ENCODE results near the gene ZBTB45.
"Not testable (repeated sequence)": the region's sequence is repeated elsewhere in the genome, so short reads cannot be mapped to it uniquely, and the experiment has no call there.

ZBTB45 gene

DNA sequence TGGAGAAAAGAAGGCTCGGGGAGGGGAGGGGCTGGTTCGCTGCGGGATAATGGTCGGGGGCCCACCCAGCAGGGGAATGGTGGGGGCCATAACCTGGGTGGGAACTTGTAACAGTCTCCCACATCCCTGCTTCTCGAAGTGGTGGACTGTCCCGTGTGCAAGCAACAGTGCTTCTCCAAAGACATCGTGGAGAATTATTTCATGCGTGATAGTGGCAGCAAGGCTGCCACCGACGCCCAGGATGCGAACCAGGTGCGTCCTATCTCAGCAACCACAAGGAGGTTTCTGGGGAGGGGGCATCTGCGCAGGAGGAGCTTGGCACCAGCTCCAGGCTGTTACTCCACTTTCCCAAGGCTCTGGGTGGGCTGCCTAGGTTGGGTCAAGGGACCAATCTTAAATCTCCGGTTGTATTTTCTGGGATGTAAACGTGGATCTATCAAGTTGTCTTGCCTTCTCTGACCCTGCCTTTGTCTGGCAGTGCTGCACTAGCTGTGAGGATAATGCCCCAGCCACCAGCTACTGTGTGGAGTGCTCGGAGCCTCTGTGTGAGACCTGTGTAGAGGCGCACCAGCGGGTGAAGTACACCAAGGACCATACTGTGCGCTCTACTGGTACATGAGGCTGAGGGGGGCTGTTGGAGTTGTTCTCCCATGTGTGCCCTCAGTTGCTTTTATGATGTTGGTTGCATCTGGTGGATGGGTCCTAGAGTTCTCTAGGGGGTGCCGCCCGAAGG is 25.8 kb upstream of the ZBTB45 start:
- no peak for ATAC-seq
- no peak for TF ChIP-seq TCF4 (CRISPR knock-in tag; IDR thresholded peaks at IDR 0.05; ENCODE audit: borderline replicate concordance)
- no peak for TF ChIP-seq BACH2 (CRISPR knock-in tag; IDR thresholded peaks at IDR 0.05; ENCODE audit: borderline replicate concordance)
- no peak for TF ChIP-seq SNAI2 (CRISPR knock-in tag; IDR thresholded peaks at IDR 0.05)
- TF ChIP-seq, protein P1, sequence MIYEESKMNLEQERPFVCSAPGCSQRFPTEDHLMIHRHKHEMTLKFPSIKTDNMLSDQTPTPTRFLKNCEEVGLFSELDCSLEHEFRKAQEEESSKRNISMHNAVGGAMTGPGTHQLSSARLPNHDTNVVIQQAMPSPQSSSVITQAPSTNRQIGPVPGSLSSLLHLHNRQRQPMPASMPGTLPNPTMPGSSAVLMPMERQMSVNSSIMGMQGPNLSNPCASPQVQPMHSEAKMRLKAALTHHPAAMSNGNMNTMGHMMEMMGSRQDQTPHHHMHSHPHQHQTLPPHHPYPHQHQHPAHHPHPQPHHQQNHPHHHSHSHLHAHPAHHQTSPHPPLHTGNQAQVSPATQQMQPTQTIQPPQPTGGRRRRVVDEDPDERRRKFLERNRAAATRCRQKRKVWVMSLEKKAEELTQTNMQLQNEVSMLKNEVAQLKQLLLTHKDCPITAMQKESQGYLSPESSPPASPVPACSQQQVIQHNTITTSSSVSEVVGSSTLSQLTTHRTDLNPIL (CRISPR knock-in tag; IDR thresholded peaks at IDR 0.05; ENCODE audit: low read depth), result no peak
- TF ChIP-seq ZNF70 (CRISPR knock-in tag; IDR thresholded peaks at IDR 0.05), result no peak
- TF ChIP-seq, protein P2, sequence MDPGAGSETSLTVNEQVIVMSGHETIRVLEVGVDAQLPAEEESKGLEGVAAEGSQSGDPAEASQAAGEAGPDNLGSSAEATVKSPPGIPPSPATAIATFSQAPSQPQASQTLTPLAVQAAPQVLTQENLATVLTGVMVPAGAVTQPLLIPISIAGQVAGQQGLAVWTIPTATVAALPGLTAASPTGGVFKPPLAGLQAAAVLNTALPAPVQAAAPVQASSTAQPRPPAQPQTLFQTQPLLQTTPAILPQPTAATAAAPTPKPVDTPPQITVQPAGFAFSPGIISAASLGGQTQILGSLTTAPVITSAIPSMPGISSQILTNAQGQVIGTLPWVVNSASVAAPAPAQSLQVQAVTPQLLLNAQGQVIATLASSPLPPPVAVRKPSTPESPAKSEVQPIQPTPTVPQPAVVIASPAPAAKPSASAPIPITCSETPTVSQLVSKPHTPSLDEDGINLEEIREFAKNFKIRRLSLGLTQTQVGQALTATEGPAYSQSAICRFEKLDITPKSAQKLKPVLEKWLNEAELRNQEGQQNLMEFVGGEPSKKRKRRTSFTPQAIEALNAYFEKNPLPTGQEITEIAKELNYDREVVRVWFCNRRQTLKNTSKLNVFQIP (CRISPR knock-in tag; IDR thresholded peaks at IDR 0.05; ENCODE audit: borderline replicate concordance, low read depth), result no peak

DNA sequence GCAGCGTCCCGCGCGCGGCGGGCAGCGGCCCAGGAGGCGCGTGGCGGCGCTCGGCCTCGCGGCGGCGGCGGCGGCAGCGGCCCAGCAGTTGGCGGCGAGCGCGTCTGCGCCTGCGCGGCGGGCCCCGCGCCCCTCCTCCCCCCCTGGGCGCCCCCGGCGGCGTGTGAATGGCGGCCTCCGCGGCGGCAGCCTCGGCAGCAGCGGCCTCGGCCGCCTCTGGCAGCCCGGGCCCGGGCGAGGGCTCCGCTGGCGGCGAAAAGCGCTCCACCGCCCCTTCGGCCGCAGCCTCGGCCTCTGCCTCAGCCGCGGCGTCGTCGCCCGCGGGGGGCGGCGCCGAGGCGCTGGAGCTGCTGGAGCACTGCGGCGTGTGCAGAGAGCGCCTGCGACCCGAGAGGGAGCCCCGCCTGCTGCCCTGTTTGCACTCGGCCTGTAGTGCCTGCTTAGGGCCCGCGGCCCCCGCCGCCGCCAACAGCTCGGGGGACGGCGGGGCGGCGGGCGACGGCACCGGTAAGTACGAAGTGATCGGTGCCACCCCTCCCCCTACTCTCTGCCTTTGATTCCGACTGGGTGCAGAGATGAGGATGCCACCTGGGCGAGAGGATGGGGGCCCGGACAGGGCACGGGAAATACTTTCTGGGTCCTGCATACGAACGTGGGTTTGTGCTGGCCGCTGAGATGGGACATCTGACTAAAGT is 25.1 kb upstream of the ZBTB45 start:
- TF ChIP-seq, protein P3, sequence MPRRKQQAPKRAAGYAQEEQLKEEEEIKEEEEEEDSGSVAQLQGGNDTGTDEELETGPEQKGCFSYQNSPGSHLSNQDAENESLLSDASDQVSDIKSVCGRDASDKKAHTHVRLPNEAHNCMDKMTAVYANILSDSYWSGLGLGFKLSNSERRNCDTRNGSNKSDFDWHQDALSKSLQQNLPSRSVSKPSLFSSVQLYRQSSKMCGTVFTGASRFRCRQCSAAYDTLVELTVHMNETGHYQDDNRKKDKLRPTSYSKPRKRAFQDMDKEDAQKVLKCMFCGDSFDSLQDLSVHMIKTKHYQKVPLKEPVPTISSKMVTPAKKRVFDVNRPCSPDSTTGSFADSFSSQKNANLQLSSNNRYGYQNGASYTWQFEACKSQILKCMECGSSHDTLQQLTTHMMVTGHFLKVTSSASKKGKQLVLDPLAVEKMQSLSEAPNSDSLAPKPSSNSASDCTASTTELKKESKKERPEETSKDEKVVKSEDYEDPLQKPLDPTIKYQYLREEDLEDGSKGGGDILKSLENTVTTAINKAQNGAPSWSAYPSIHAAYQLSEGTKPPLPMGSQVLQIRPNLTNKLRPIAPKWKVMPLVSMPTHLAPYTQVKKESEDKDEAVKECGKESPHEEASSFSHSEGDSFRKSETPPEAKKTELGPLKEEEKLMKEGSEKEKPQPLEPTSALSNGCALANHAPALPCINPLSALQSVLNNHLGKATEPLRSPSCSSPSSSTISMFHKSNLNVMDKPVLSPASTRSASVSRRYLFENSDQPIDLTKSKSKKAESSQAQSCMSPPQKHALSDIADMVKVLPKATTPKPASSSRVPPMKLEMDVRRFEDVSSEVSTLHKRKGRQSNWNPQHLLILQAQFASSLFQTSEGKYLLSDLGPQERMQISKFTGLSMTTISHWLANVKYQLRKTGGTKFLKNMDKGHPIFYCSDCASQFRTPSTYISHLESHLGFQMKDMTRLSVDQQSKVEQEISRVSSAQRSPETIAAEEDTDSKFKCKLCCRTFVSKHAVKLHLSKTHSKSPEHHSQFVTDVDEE (CRISPR knock-in tag; IDR thresholded peaks at IDR 0.05), result no peak
- no peak for TF ChIP-seq OSR1 (CRISPR knock-in tag; IDR thresholded peaks at IDR 0.05)
- TF ChIP-seq TCF4 (CRISPR knock-in tag; IDR thresholded peaks at IDR 0.05; ENCODE audit: borderline replicate concordance), result no peak
- TF ChIP-seq ISL1 (CRISPR knock-in tag; IDR thresholded peaks at IDR 0.05), result no peak
- no peak for TF ChIP-seq ZNF70 (CRISPR knock-in tag; IDR thresholded peaks at IDR 0.05)
- no peak for TF ChIP-seq SNAI2 (CRISPR knock-in tag; IDR thresholded peaks at IDR 0.05)
- TF ChIP-seq ZFP3 (CRISPR knock-in tag; IDR thresholded peaks at IDR 0.05), result no peak
- TF ChIP-seq ZFP30 (CRISPR knock-in tag; IDR thresholded peaks at IDR 0.05), result no peak
- no peak for TF ChIP-seq ZNF565 (CRISPR knock-in tag; conservative IDR thresholded peaks at IDR 0.05; ENCODE audit: low read depth)
- no peak for TF ChIP-seq RARB (CRISPR knock-in tag; IDR thresholded peaks at IDR 0.05)
- TF ChIP-seq TOX (CRISPR knock-in tag; IDR thresholded peaks at IDR 0.05; ENCODE audit: borderline replicate concordance), result no peak
- TF ChIP-seq, protein P2 (CRISPR knock-in tag; IDR thresholded peaks at IDR 0.05; ENCODE audit: borderline replicate concordance, low read depth), result no peak
- TF ChIP-seq, protein P4, sequence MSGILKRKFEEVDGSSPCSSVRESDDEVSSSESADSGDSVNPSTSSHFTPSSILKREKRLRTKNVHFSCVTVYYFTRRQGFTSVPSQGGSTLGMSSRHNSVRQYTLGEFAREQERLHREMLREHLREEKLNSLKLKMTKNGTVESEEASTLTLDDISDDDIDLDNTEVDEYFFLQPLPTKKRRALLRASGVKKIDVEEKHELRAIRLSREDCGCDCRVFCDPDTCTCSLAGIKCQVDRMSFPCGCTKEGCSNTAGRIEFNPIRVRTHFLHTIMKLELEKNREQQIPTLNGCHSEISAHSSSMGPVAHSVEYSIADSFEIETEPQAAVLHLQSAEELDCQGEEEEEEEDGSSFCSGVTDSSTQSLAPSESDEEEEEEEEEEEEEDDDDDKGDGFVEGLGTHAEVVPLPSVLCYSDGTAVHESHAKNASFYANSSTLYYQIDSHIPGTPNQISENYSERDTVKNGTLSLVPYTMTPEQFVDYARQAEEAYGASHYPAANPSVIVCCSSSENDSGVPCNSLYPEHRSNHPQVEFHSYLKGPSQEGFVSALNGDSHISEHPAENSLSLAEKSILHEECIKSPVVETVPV (CRISPR knock-in tag; IDR thresholded peaks at IDR 0.05), result no peak
- TF ChIP-seq BACH2 (CRISPR knock-in tag; IDR thresholded peaks at IDR 0.05; ENCODE audit: borderline replicate concordance), result no peak
- no peak for TF ChIP-seq GLIS3 (CRISPR knock-in tag; IDR thresholded peaks at IDR 0.05)
- ATAC-seq, result no peak; the same call in 1 of the 3 replicates

DNA sequence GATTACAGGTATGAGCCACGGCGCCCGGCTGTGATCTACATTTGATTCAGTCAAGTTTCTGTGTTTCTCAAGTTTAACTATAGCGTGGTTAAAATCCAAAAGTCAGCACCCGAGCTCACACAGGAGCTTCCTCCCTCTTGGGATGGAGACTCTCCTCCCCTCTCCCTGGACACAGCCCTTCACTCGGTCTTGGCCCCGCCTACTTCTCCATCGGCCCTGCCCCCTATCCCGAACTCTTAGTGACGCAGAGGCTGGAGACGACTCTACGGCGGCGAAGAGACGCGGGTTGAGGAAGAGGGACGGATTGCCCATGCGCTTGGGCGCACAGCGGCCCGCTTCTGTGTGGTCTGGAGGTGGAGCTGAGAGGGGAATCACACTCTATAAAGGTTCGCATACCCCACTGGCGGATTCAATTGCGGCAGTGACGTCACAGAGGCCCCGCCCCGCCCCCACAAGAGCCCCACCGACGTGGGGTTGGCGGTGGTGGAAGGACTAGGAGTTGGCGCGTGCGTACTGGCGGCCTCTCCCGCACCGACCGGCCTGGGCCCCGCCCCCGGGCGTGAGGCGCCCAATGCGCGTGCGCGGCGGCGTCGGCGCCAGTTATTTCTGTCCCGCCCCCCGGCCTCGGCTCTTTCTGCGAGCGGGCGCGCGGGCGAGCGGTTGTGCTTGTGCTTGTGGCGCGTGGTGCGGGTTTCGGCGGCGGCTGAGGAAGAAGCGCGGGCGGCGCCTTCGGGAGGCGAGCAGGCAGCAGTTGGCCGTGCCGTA is 24.4 kb upstream of the ZBTB45 start, which contains the start of gene TRIM28:
TRIM28 (plus strand) TSS at position 239 of the 765 bp plus-strand sequence. CDS start 694 bp downstream, outside the sequence.
- TF ChIP-seq ZC3H10 (CRISPR knock-in tag; IDR thresholded peaks at IDR 0.05), result peak; percentile 74; the same call in 1 of the 2 replicates
- TF ChIP-seq, protein P4 (CRISPR knock-in tag; IDR thresholded peaks at IDR 0.05), result no peak
- peak; percentile 96 for ATAC-seq

DNA sequence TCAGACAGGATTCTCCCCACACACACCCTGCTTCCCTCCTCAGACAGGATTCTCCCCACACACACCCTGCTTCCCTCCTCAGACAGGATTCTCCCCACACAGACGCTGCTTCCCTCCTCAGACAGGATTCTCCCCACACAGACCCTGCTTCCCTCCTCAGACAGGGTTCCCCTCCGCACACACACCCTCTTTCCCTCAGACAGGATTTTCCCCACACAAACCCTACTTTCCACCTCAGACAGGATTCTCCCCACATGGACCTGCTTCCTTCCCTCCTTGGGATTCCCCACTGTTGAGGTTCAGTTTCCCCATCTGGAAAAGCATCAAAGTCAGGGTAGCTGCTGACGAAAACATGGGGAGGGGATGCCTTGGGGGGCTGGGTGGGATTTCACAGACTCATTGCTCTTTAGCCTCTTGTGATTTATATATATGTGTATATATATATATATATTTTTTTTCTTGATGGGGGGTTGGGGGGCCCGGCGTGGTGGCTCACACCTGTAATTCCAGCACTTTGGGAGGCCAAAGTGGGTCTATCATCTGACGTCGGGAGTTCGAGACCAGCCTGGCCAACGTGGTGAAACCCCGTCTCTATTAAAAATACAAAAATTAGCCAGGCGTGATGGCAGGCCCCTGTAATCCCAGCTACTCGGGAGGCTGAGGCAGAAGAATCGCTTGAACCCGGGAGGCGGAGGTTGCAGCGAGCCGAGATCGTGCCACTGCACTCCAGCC is 23.2 kb upstream of the ZBTB45 start:
- ATAC-seq, result not testable (repeated sequence)

DNA sequence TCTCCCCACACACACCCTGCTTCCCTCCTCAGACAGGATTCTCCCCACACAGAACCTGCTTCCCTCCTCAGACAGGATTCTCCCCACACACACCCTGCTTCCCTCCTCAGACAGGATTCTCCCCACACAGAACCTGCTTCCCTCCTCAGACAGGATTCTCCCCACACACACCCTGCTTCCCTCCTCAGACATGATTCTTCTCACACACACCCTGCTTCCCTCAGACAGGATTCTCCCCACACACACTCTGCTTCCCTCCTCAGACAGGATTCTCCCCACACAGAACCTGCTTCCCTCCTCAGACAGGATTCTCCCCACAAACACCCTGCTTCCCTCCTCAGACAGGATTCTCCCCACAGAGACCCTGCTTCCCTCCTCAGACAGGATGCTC is 19.6 kb upstream of the ZBTB45 start:
- ATAC-seq, result not testable (repeated sequence)

All from SK-N-SH treated with all-trans-retinoic acid at 6 μM for 48 hours (cell line).